Kidney (tissue), 14 donors: Measurements from ENCODE around the gene DMRTB1. TPM values are rescaled to one million over a fixed set of nuclear protein-coding genes. Genes with fewer than 3 reads are reported as not detected.

Experiments
- DNase-seq, 5 donors: peaks; one replicate each; pipeline ENCODE4 v3.0.0-alpha.2; 2013 to 2020
- FAIRE-seq: peaks from 2 replicates; lab custom pipeline; 2012; peaks lifted over from hg19 to GRCh38; lab: Jason Lieb, UNC
- H3K27ac ChIP-seq, 2 donors: one replicate each; pipeline ENCODE4 v1.7.0; 2013; ENCODE audit warnings: low read depth in 2 of 2, low read length in 2 of 2, inconsistent platforms in 1 of 2
- H3K27me3 ChIP-seq: one replicate; pipeline ENCODE4 v1.7.1; 2013; ENCODE audit warnings: low read length, inconsistent platforms; ENCODE audit not compliant: control insufficient read depth, insufficient read depth
- H3K36me3 ChIP-seq, 3 donors: one replicate each; pipeline versions ENCODE4 v1.7.0 to v1.7.1; 2013; ENCODE audit warnings: low read length in 3 of 3, control low read depth in 1 of 3, inconsistent platforms in 1 of 3; ENCODE audit not compliant: insufficient read depth in 3 of 3, control insufficient read depth in 2 of 3
- H3K4me1 ChIP-seq, 3 donors: one replicate each; pipeline versions ENCODE4 v1.7.0 to v1.7.1; 2013; ENCODE audit warnings: low read length in 3 of 3, inconsistent platforms in 1 of 3, low read depth in 1 of 3; ENCODE audit not compliant: control insufficient read depth in 2 of 3, insufficient read depth in 2 of 3
- H3K4me3 ChIP-seq, 3 donors: one replicate each; pipeline versions ENCODE4 v1.7.0 to v1.8.1; 2013; ENCODE audit warnings: low read length in 3 of 3, control low read depth in 1 of 3, inconsistent platforms in 1 of 3
- H3K9ac ChIP-seq, 3 donors: one replicate each; pipeline versions ENCODE4 v1.7.0 to v1.7.1; 2013; ENCODE audit warnings: low read length in 3 of 3, control low read depth in 1 of 3, inconsistent platforms in 1 of 3
- H3K9me3 ChIP-seq, 3 donors: one replicate each; pipeline versions ENCODE4 v1.7.0 to v1.7.1; 2013; ENCODE audit warnings: low read length in 3 of 3, control low read depth in 1 of 3, inconsistent platforms in 1 of 3; ENCODE audit not compliant: control insufficient read depth in 2 of 3, insufficient read depth in 1 of 3
- intact Hi-C: fragments of 100-400 bp; cut with DNase I; formaldehyde crosslinking; loops from one replicate; pipeline ENCODE4 v1.11.1; 2022
- polyA plus RNA-seq: library from polyadenylated mRNA; stranded (reverse); fragments of 350-450 nt; fragmentation: Illumina TruSeq; extraction: RNeasy Lipid Tissue Mini Kit (QIAGEN cat#74804); gene quantifications from one replicate; pipeline ENCODE4 v1.2.3, GENCODE V29; 2014; ENCODE audit warnings: low read depth, low replicate concordance; ENCODE audit not compliant: insufficient read depth
- total RNA-seq: library from RNA; stranded (reverse); fragmentation: NEBNext Ultra II Directional; extraction: Animal tissue kit (Norgen Biotek cat#: 25700); gene quantifications from one replicate; pipeline ENCODE4 v1.2.1, GENCODE V29; 2021
- TF ChIP-seq, protein P1 (sequence below): IDR thresholded peaks from 3 replicates; pipeline ENCODE4 v1.5.1; 2012; ENCODE audit warnings: mild to moderate bottlenecking, moderate library complexity, borderline replicate concordance; ENCODE audit not compliant: insufficient read depth; ENCODE audit errors: extremely low read depth
- donor health status: control.
- donor health status: control.
- donor health status: control.
- donor health status: control.
- donor health status: control.
- donor health status: DM: yes; HTN: yes; CAD: no.
- donor health status: Normal renal cell carcinoma (clear cell type).

DMRTB1 gene
- total and polyA plus RNA-seq, 2 donors from 2014 or later = not detected

GRCh38 chr1:53449021-53449420 lies 10.2 kb upstream of the DMRTB1 start:
- no peak for FAIRE-seq
- intact Hi-C loops = no loop called here

GRCh38 chr1:53449693-53450092 lies 9.5 kb upstream of the DMRTB1 start:
- DNase-seq (no peak), FAIRE-seq (no peak)
- Histone ChIP-seq H3K9me3 (no peaks in the 10 kb centered on the region), H3K36me3 (no peaks in the 10 kb centered on the region), H3K4me1 (no peaks in the 10 kb centered on the region), H3K27ac (no peak overlapping the region), H3K9ac (no peak overlapping the region), H3K4me3 (no peak overlapping the region), H3K27me3 (no peaks in the 10 kb centered on the region)
- TF ChIP-seq, protein P1, sequence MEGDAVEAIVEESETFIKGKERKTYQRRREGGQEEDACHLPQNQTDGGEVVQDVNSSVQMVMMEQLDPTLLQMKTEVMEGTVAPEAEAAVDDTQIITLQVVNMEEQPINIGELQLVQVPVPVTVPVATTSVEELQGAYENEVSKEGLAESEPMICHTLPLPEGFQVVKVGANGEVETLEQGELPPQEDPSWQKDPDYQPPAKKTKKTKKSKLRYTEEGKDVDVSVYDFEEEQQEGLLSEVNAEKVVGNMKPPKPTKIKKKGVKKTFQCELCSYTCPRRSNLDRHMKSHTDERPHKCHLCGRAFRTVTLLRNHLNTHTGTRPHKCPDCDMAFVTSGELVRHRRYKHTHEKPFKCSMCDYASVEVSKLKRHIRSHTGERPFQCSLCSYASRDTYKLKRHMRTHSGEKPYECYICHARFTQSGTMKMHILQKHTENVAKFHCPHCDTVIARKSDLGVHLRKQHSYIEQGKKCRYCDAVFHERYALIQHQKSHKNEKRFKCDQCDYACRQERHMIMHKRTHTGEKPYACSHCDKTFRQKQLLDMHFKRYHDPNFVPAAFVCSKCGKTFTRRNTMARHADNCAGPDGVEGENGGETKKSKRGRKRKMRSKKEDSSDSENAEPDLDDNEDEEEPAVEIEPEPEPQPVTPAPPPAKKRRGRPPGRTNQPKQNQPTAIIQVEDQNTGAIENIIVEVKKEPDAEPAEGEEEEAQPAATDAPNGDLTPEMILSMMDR = no peak
- intact Hi-C loops = no loop called here

More at GRCh38 chr1:53449021-53449420, 10.2 kb upstream of the DMRTB1 start:
- H3K27ac ChIP-seq = no peak overlapping the region
- no peak overlapping the region for H3K9ac ChIP-seq
- TF ChIP-seq, protein P1 = no peak
- DNase-seq = no peak
- no peaks in the 10 kb centered on the region for H3K27me3 ChIP-seq
- no peak overlapping the region for H3K4me3 ChIP-seq
- H3K9me3 ChIP-seq = no peaks in the 10 kb centered on the region
- no peaks in the 10 kb centered on the region for H3K4me1 ChIP-seq
- H3K36me3 ChIP-seq = no peaks in the 10 kb centered on the region

- TF ChIP-seq, protein P1 = no peak
- DNase-seq (no peak), FAIRE-seq (no peak)
- Histone ChIP-seq H3K36me3 (no peaks in the 10 kb centered on the region), H3K9me3 (no peaks in the 10 kb centered on the region), H3K4me3 (no peak overlapping the region), H3K9ac (no peak overlapping the region), H3K4me1 (no peaks in the 10 kb centered on the region), H3K27me3 (no peaks in the 10 kb centered on the region), H3K27ac (no peak overlapping the region)
- intact Hi-C loops = no loop called here
Measured at GRCh38 chr1:53450225-53450624, 9.0 kb upstream of the DMRTB1 start.

DNA sequence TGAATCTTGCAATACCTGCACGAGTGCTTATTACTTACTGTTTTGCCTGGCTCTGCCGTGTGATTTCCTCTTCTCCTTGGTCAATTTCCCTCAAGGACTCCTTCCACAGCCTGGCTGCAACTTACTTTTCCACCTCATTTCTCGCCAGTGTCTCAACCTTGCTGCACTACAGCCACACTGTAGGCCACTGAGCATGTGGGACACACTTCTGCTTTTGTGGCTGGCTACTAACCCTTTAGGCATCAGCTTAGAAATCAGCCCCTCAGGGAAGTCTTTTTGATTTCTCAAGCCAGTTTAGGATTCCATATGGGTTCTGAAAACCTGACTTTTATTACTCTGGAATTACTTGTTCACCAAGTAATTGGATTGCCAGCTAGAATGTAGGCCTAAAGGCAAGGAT lies 5.2 kb upstream of the DMRTB1 start:
- FAIRE-seq (no peak), DNase-seq (no peak)
- H3K4me3 ChIP-seq = no peak overlapping the region
- H3K36me3 ChIP-seq = no peaks in the 10 kb centered on the region
- H3K27ac ChIP-seq = no peak overlapping the region
- intact Hi-C loops = no loop called here
- H3K9ac ChIP-seq = no peak overlapping the region
- TF ChIP-seq, protein P1 = no peak
- no peaks in the 10 kb centered on the region for H3K4me1 ChIP-seq
- H3K27me3 ChIP-seq = no peaks in the 10 kb centered on the region
- no peaks in the 10 kb centered on the region for H3K9me3 ChIP-seq
